ENCODE measurements around the gene PHF10.

The PHF10 gene

GRCh38 chr6:169656546-169657283 is 67.6 kb downstream of the PHF10 start:
- Histone ChIP-seq H3K27ac (no peak overlapping the region), H3K4me2 (ENCODE audit: low read length) (no peak overlapping the region), H3K9me3 (ENCODE audit: control insufficient read depth, low read length) (no peaks in the 10 kb centered on the region), H3K79me2 (no peaks in the 10 kb centered on the region), H3K27me3 (ENCODE audit: control insufficient read depth, insufficient read depth, low read length) (no peaks in the 10 kb centered on the region), H2AFZ (no peak overlapping the region), H3K36me3 (ENCODE audit: control insufficient read depth, insufficient read depth, low read length) (no peaks in the 10 kb centered on the region), H3K4me1 (no peaks in the 10 kb centered on the region), H3K4me3 (ENCODE audit: low read depth, low read length) (no peak overlapping the region), H3K9ac (no peak overlapping the region)
- TF ChIP-seq CTCF (IDR thresholded peaks at IDR 0.05) = no peak

- H3K4me3 ChIP-seq (ENCODE audit: low read depth, low read length) = peak overlapping the region; percentile 35
- no peak overlapping the region for H3K27ac ChIP-seq
- H3K9ac ChIP-seq = no peak overlapping the region
- no peaks in the 10 kb centered on the region for H3K9me3 ChIP-seq (ENCODE audit: control insufficient read depth, low read length)
- no peaks in the 10 kb centered on the region for H3K27me3 ChIP-seq (ENCODE audit: control insufficient read depth, insufficient read depth, low read length)
- peak overlapping the region; percentile 71 for H3K4me2 ChIP-seq (ENCODE audit: low read length)
- no peaks in the 10 kb centered on the region for H3K4me1 ChIP-seq
- no peaks in the 10 kb centered on the region for H3K36me3 ChIP-seq (ENCODE audit: control insufficient read depth, insufficient read depth, low read length)
- no peak for TF ChIP-seq CTCF (IDR thresholded peaks at IDR 0.05)
- no peaks in the 10 kb centered on the region for H3K79me2 ChIP-seq
- no peak overlapping the region for H2AFZ ChIP-seq
Measured at GRCh38 chr6:169654598-169655391, 69.5 kb downstream of the PHF10 start.

Measured in parathyroid adenoma (tissue), 2 donors.